ENCODE data around the gene FGF6. TPM values are rescaled to one million over a fixed set of nuclear protein-coding genes. Genes with fewer than 3 reads are reported as not detected.

Gene FGF6
- total and polyA plus RNA-seq, 2 experiments from 2014 or later = not detected

DNA sequence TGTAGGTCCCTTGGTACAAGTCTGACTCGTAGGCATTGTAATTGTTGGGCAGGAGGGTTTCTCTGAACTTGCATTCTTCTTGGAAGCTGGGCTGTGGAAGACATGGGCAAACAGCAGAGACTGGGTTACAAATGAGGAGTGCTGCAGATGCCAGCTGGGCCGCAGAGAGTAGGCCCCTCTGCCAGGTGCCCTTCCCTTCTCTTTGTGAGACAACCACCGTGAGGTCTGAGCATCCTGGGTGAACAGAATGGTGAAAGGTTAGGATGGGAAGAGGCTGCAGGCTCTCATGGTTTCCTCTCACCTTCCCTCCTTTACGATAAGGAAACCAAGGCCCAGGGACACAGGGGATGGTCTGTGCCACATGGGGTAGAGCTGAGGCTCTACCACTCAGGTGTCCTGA lies 11.3 kb downstream of the FGF6 start:
- Histone ChIP-seq H3K27me3 (no peaks in the 10 kb centered on the region), H3K4me3 (no peak overlapping the region), H3K9me3 (ENCODE audit: low read depth) (no peaks in the 10 kb centered on the region), H3K27ac (no peak overlapping the region), H3K36me3 (no peaks in the 10 kb centered on the region), H3K4me1 (ENCODE audit: low read depth) (peaks cover 14% of the 10 kb centered on the region)
- TF ChIP-seq, protein P1, sequence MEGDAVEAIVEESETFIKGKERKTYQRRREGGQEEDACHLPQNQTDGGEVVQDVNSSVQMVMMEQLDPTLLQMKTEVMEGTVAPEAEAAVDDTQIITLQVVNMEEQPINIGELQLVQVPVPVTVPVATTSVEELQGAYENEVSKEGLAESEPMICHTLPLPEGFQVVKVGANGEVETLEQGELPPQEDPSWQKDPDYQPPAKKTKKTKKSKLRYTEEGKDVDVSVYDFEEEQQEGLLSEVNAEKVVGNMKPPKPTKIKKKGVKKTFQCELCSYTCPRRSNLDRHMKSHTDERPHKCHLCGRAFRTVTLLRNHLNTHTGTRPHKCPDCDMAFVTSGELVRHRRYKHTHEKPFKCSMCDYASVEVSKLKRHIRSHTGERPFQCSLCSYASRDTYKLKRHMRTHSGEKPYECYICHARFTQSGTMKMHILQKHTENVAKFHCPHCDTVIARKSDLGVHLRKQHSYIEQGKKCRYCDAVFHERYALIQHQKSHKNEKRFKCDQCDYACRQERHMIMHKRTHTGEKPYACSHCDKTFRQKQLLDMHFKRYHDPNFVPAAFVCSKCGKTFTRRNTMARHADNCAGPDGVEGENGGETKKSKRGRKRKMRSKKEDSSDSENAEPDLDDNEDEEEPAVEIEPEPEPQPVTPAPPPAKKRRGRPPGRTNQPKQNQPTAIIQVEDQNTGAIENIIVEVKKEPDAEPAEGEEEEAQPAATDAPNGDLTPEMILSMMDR (IDR thresholded peaks at IDR 0.05; ENCODE audit: low read depth, low read length) = no peak
- no peak for DNase-seq (ENCODE audit: low read depth in 1 of 2, low spot score in 1 of 2)

DNA sequence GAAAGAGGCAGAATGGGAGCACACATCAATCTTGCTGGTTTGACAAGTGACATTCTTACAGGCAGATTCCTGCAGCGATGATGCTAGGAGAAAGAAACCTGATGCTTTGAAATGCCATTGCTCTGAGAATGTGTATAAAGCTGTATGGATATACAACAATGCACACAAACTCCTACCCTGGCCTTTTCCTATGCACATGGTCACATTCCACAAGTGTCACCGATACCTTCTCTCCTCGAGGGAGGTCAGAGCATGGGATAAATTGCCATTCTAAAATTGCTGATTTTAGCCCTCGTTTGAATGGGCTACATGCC lies 11.9 kb downstream of the FGF6 start:
- H3K27me3 ChIP-seq = no peaks in the 10 kb centered on the region
- H3K4me1 ChIP-seq (ENCODE audit: low read depth) = peaks cover 14% of the 10 kb centered on the region
- H3K36me3 ChIP-seq = no peaks in the 10 kb centered on the region
- no peaks in the 10 kb centered on the region for H3K9me3 ChIP-seq (ENCODE audit: low read depth)
- no peak overlapping the region for H3K27ac ChIP-seq
- no peak for DNase-seq (ENCODE audit: low read depth in 1 of 2, low spot score in 1 of 2)
- TF ChIP-seq, protein P1 (IDR thresholded peaks at IDR 0.05; ENCODE audit: low read depth, low read length) = no peak
- no peak overlapping the region for H3K4me3 ChIP-seq

DNA sequence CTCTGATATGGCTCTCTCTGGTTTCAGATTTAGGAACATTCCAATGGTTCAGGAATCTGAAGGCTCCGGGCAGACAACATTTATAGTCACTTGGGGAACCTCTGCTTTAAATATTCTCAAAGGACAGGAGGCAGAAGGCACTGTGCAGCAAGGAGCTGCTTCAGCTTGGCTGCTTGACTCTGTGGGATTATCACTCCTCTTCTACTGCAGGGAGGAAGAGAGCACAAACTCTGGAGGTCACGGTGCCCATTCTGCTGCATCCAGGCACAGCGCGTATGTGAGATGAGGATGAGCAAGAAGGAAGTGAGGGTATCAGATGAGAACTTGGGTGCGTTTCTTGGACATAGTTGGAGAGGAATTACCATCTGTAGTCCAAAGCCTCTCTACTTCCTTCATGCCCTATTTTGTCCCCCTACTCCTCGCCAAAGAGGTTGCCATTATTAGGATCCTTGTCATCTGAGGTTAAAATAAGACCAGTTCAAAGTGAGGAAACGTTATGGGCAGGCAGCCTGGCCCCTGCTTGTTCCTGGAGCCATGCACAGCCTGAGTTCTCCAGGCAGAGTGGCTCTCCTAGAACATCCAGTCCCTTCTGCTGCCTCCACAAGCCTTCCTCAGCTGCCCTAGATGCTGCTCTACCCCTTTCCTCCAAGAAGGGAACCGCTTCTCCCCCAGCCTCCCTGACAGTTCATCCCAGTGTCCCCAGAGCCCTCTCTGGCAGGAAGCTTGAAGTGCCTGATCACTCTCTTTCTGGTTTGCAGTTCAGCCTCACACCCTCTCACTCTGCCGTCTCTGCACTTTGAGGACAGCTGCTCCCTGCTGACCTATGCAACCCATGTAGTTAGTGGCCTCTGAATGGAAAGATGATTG lies 12.5 kb downstream of the FGF6 start:
- Histone ChIP-seq H3K27ac (no peak overlapping the region), H3K4me3 (no peak overlapping the region), H3K27me3 (no peaks in the 10 kb centered on the region), H3K36me3 (no peaks in the 10 kb centered on the region), H3K4me1 (ENCODE audit: low read depth) (peaks cover 14% of the 10 kb centered on the region), H3K9me3 (ENCODE audit: low read depth) (no peaks in the 10 kb centered on the region)
- TF ChIP-seq, protein P1 (IDR thresholded peaks at IDR 0.05; ENCODE audit: low read depth, low read length) = no peak
- DNase-seq (ENCODE audit: low read depth in 1 of 2, low spot score in 1 of 2) = no peak

DNA sequence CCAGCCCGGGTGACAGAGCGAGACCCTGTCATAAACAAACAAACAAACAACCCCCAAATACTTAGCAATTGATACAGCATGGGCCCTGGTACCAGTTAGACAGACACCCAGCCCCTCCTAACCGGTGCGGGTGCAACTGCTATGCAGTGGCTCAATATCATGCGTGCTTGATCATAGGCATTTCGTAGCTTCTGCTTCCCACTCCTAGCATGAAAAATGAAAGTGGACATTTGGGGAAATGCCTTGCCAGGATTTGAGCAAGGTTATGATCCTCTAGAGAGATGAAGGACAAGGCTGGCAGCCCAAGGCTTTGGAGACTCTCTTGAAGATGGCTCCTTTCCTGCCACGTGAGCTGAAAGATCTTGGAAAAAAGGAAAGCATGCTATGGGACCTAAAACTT lies 13.7 kb downstream of the FGF6 start:
- Histone ChIP-seq H3K27ac (no peak overlapping the region), H3K4me1 (ENCODE audit: low read depth) (peaks cover 14% of the 10 kb centered on the region), H3K36me3 (no peaks in the 10 kb centered on the region), H3K9me3 (ENCODE audit: low read depth) (no peaks in the 10 kb centered on the region), H3K27me3 (no peaks in the 10 kb centered on the region), H3K4me3 (no peak overlapping the region)
- no peak for DNase-seq (ENCODE audit: low read depth in 1 of 2, low spot score in 1 of 2)
- TF ChIP-seq, protein P1 (IDR thresholded peaks at IDR 0.05; ENCODE audit: low read depth, low read length) = no peak

DNA sequence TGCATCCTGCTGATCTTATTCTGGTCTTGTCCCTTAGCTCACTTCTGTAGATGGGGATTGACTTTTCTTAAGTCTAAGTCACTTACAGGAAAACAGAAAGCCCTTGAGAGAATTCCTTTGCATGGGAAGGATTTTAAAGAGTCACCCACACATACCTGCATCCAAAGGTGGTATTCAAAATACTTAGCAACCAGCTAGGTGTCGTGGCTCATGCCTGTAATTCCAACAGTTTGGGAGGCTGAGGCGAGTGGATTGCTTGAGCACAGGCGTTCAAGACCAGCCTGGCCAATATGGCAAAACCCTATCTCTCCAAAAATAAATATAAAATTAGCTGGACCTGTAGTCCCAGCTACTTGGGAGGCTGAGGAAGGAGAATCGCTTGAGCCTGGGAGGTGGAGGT lies 14.2 kb downstream of the FGF6 start:
- no peak overlapping the region for H3K27ac ChIP-seq
- no peaks in the 10 kb centered on the region for H3K27me3 ChIP-seq
- H3K4me1 ChIP-seq (ENCODE audit: low read depth) = peaks cover 14% of the 10 kb centered on the region
- no peak for DNase-seq (ENCODE audit: low read depth in 1 of 2, low spot score in 1 of 2)
- TF ChIP-seq, protein P1 (IDR thresholded peaks at IDR 0.05; ENCODE audit: low read depth, low read length) = no peak
- no peak overlapping the region for H3K4me3 ChIP-seq
- no peaks in the 10 kb centered on the region for H3K9me3 ChIP-seq (ENCODE audit: low read depth)
- H3K36me3 ChIP-seq = no peaks in the 10 kb centered on the region

Data from cardiac muscle cell (in vitro differentiated cells and primary cell).